BE2C (cell line): Measurements from ENCODE around the gene GRIK1.

Experiments used
- DNase-seq: peaks from one replicate; pipeline ENCODE4 v3.0.0-alpha.2; 2020
- H3K27me3 ChIP-seq: fragments of 250-450 bp; sonication (Bioruptor Pico); 2 replicates; pipeline ENCODE4 v1.5.1; 2020; ENCODE audit warnings: mild to moderate bottlenecking
- H3K36me3 ChIP-seq: fragments of 250-450 bp; sonication (Bioruptor Pico); 2 replicates; pipeline ENCODE4 v1.5.1; 2020; ENCODE audit warnings: mild to moderate bottlenecking
- H3K4me1 ChIP-seq: fragments of 250-450 bp; sonication (Bioruptor Pico); 2 replicates; pipeline ENCODE4 v1.5.1; 2020
- H3K4me3 ChIP-seq: 2 replicates; pipeline ENCODE4 v1.5.1; 2011; ENCODE audit warnings: low read depth, low read length
- H3K9me3 ChIP-seq: fragments of 250-450 bp; sonication (Bioruptor Pico); 2 replicates; pipeline ENCODE4 v1.5.1; 2020
- TF ChIP-seq, protein P1 (sequence below): IDR thresholded peaks from 2 replicates; pipeline ENCODE4 v1.5.1; 2012; ENCODE audit warnings: mild to moderate bottlenecking, low read depth, low read length

Gene GRIK1

DNA sequence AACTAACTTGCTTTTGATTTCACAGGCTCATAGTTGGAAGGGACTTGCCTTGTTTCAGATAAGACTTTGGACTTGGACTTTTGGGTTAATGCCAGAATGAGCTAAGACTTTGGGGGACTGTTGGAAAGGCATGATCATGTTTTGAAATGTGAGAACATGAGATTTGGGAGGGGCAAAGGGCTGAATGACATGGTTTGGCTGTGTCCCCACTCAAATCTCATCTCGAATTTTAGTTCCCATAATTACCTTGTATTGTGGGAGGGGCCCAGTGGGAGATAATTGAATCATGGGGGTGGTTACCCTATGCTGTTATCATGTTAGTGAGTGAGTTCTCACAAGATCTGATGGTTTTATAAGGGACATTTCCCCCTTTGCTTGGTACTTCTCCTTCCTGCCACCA lies 222.1 kb downstream of the GRIK1 start:
- TF ChIP-seq, protein P1, sequence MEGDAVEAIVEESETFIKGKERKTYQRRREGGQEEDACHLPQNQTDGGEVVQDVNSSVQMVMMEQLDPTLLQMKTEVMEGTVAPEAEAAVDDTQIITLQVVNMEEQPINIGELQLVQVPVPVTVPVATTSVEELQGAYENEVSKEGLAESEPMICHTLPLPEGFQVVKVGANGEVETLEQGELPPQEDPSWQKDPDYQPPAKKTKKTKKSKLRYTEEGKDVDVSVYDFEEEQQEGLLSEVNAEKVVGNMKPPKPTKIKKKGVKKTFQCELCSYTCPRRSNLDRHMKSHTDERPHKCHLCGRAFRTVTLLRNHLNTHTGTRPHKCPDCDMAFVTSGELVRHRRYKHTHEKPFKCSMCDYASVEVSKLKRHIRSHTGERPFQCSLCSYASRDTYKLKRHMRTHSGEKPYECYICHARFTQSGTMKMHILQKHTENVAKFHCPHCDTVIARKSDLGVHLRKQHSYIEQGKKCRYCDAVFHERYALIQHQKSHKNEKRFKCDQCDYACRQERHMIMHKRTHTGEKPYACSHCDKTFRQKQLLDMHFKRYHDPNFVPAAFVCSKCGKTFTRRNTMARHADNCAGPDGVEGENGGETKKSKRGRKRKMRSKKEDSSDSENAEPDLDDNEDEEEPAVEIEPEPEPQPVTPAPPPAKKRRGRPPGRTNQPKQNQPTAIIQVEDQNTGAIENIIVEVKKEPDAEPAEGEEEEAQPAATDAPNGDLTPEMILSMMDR = no peak
- no peaks in the 10 kb centered on the region for H3K4me1 ChIP-seq

DNA sequence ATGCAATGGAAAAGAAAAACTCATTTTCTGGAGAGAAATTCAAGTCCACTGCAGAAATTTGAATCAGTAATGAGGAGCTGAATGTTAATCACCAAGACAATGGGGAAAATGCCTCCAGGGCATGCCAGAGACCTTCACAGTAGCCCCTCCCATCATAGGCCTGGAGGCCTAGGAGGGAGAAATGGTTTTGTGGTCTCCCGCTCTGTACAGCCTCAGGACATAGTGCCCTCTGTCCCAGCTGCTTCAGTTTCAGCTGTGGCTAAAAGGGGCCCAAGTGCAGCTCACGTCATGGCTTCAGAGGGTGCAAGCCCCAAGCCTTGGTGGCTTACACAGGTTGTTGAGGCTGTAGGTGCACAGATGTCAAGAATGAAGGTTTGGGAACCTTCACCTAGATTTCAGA lies 223.0 kb downstream of the GRIK1 start:
- no peak for DNase-seq
- no peaks in the 10 kb centered on the region for H3K9me3 ChIP-seq
- H3K27me3 ChIP-seq = no peaks in the 10 kb centered on the region
- TF ChIP-seq, protein P1 = no peak
- H3K36me3 ChIP-seq = no peaks in the 10 kb centered on the region
- H3K4me1 ChIP-seq = no peaks in the 10 kb centered on the region
- H3K4me3 ChIP-seq = no peak overlapping the region

More for the DNA sequence above, 222.1 kb downstream of the GRIK1 start:
- no peak overlapping the region for H3K4me3 ChIP-seq
- no peaks in the 10 kb centered on the region for H3K9me3 ChIP-seq
- DNase-seq = no peak
- H3K36me3 ChIP-seq = no peaks in the 10 kb centered on the region
- no peaks in the 10 kb centered on the region for H3K27me3 ChIP-seq

DNA sequence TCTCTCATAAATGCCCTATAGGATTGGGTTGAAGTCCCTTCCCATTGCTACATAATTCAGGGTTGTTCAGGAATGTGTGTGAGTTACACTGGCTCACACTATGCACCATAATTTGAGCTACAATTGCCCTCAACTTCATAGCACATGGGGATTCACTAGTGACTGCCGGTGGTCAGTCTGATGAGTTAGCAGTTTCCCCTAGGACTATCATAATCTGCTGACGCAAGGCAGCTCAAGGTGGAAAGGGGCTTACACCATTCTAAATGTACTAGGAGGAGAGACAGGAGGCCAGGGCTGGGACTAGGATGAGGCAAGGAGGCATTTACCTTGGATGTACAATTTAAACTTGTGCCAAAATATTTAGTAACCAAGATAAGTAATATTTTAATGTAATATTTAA lies 224.7 kb downstream of the GRIK1 start:
- H3K27me3 ChIP-seq = no peaks in the 10 kb centered on the region
- no peaks in the 10 kb centered on the region for H3K9me3 ChIP-seq
- no peak for DNase-seq
- TF ChIP-seq, protein P1 = no peak
- no peaks in the 10 kb centered on the region for H3K4me1 ChIP-seq
- no peaks in the 10 kb centered on the region for H3K36me3 ChIP-seq
- H3K4me3 ChIP-seq = no peak overlapping the region

DNA sequence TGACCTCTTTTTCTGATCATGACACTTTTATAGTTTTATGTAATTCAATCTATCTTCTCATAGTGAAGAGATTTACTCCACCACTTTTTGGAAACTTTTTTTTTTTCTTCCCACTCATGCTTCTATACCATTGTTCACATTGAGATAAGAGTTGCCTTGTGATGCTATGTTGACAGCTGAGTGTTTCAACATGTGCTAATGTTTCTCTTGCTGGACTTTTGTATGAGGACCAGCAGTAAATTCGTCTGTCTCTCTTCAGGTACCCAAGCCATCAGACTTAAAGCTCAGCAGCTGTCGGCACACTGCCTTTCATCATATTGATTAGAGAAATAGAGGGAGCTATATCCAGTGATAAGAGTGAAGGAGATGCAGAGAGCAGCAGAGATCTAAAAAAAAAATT lies 227.0 kb downstream of the GRIK1 start:
- no peaks in the 10 kb centered on the region for H3K27me3 ChIP-seq
- no peaks in the 10 kb centered on the region for H3K4me1 ChIP-seq
- H3K4me3 ChIP-seq = no peak overlapping the region
- H3K9me3 ChIP-seq = no peaks in the 10 kb centered on the region
- H3K36me3 ChIP-seq = no peaks in the 10 kb centered on the region
- TF ChIP-seq, protein P1 = no peak
- no peak for DNase-seq

DNA sequence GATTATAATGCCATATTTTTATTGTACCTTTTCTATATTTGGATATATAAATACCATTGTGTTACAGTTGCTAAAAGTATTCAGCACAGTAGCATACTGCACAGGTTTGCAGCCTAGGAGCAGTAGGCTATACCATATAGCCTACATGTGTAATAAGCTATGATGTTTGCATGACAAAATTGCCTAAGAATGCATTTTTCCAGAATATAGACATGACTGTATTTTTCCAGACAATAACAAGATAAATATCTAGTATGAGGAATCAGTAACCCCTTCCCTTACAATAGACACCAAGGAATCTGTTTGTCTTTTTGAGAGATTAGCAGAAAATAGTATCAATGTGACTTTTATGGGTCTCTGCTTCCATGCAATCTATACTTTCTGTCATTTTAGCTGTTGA lies 228.6 kb downstream of the GRIK1 start:
- TF ChIP-seq, protein P1 = no peak
- Histone ChIP-seq H3K36me3 (no peaks in the 10 kb centered on the region), H3K4me1 (no peaks in the 10 kb centered on the region), H3K9me3 (no peaks in the 10 kb centered on the region), H3K27me3 (no peaks in the 10 kb centered on the region), H3K4me3 (no peak overlapping the region)
- no peak for DNase-seq

DNA sequence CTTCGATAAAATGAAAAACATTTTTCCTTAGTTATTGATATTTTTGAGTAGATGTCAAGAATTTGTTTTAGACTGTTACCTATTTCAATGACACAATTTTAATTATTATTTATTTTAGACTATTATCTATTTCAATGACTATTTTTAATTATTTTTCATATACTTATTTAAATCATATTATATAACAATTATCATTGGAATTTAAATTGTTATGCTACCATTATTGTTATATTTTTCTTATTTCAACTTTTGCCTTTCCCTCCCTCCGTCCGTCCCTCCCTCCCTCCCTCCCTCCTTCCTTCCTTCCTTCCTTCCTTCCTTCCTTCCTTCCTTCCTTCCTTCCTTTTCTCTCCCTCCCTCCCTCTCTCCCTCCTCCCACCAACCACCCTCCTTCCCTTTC lies 229.3 kb downstream of the GRIK1 start:
- DNase-seq = no peak
- no peak overlapping the region for H3K4me3 ChIP-seq
- H3K36me3 ChIP-seq = no peaks in the 10 kb centered on the region
- TF ChIP-seq, protein P1 = no peak
- no peaks in the 10 kb centered on the region for H3K27me3 ChIP-seq
- H3K9me3 ChIP-seq = no peaks in the 10 kb centered on the region
- no peaks in the 10 kb centered on the region for H3K4me1 ChIP-seq
